Measurements from ENCODE around the gene PRKAR1B.

Gene PRKAR1B

DNA sequence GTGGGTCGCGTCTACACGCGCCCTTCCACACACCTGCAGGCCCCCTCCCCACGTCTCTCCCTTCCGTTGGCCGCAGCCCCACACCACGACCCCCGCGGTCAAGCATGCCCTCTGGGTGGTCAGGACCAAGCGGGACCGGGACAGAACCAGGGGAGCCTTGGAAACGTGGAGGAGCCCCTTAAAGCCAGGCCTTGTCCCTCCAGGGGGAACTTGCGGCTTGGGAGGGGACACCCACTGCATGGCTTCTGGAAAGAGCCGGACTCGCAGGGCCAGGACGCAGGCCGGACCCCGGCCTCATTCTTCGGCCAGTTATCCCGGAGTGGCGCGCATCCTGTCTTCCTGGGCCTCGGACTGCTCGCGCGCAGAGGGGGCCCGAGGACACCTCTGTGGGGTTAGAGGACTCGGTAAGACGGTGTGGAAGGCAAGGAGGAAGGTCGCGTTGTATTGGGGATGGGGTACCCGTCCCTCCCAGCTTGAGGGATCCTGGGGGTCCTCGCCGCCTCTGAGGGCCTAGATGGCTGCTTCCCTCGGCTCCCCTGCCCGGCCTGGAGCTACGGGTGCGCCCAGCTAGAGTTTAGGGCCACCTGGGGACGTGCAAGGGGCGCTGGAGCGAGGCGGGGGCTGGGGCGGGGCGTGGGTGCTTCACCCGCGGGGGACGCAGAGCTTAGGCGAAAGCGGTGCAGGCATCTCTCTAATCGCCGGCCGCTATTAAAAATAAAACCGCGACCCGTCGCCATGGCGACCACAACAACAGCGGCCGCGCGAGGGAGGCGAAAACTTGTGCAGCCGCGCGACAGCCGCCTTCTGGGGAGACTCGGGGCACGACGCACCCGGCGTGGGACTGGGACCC lies 205.6 kb downstream of the PRKAR1B start:
- TF ChIP-seq, protein P1, sequence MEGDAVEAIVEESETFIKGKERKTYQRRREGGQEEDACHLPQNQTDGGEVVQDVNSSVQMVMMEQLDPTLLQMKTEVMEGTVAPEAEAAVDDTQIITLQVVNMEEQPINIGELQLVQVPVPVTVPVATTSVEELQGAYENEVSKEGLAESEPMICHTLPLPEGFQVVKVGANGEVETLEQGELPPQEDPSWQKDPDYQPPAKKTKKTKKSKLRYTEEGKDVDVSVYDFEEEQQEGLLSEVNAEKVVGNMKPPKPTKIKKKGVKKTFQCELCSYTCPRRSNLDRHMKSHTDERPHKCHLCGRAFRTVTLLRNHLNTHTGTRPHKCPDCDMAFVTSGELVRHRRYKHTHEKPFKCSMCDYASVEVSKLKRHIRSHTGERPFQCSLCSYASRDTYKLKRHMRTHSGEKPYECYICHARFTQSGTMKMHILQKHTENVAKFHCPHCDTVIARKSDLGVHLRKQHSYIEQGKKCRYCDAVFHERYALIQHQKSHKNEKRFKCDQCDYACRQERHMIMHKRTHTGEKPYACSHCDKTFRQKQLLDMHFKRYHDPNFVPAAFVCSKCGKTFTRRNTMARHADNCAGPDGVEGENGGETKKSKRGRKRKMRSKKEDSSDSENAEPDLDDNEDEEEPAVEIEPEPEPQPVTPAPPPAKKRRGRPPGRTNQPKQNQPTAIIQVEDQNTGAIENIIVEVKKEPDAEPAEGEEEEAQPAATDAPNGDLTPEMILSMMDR (IDR thresholded peaks at IDR 0.05; ENCODE audit: low read depth, low read length) = no peak
- H3K4me3 ChIP-seq (replicated peaks in 1 of 2; ENCODE audit: low read depth in 2 of 2, low read length in 2 of 2) = peak overlapping the region; percentile 35
- peak; percentile 57 to 58 for DNase-seq (ENCODE audit: low read depth in 2 of 2)

GRCh38 chr7:520503-521161 lies 206.4 kb downstream of the PRKAR1B start:
- TF ChIP-seq, protein P1 (IDR thresholded peaks at IDR 0.05; ENCODE audit: low read depth, low read length) = no peak
- peak overlapping the region; percentile 27 to 67 for H3K4me3 ChIP-seq (replicated peaks in 1 of 2; ENCODE audit: low read depth in 2 of 2, low read length in 2 of 2)
- DNase-seq (ENCODE audit: low read depth in 2 of 2) = peak in 1 of 2 donors; percentile 34

DNA sequence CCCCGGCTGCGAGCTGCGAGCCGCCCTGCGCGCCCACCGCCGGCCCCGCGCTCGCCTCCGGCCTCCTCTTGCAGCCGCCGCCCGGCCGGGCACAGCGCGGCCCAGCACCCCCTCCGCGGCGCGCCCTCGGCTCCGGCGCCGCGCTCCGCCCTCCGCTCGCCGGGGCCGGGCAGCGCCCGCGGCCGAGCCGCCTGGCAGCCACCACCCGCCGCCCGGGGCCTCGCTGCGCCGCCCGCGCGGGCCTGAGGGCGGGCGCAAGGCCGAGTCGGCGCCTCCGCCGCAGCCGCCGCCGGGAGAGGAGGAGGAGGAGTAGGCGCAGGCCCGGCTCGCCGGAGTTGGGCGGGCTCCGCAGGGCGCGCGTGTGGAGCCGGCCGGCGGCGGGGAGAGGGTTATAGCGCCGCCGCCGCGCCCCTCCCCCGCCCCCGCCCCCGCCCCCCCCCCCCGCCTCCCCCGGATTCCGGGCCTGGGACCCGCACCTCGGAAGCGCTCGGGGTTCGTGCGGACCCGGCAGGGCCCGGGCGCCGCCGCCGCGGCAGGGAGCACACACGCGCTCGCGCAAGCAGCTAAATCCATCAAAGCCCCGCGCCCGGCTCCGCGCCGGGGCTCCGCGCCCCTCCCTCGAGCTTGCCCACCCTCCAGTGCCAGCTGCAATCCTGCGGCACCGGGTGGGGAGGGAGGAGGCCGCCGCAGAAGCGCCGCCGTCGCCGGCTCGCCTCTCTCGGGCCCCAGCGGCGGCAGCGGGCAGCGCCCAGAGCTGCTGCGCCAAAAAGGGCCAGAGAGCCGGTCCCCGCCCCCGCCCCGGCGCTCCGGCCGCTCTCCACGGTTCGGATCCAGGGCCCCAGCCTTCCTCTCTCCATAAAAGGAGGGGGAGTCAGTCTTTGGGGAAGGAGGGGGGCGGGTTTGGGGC lies 207.3 kb downstream of the PRKAR1B start, which contains the start of gene PDGFA:
PDGFA (minus strand) TSS at position 363 of the 907 bp plus-strand sequence. CDS start 845 bp downstream, outside the sequence.
- DNase-seq (ENCODE audit: low read depth in 2 of 2) = peak; percentile 63 to 75
- peak within 1 kb of the TSS; percentile 67 to 77 for H3K4me3 ChIP-seq (replicated peaks in 1 of 2; ENCODE audit: low read depth in 2 of 2, low read length in 2 of 2)
- TF ChIP-seq, protein P1 (IDR thresholded peaks at IDR 0.05; ENCODE audit: low read depth, low read length) = no peak

GRCh38 chr7:518630-519483 lies 208.2 kb downstream of the PRKAR1B start:
- peak overlapping the region; percentile 67 to 77 for H3K4me3 ChIP-seq (replicated peaks in 1 of 2; ENCODE audit: low read depth in 2 of 2, low read length in 2 of 2)
- TF ChIP-seq, protein P1 (IDR thresholded peaks at IDR 0.05; ENCODE audit: low read depth, low read length) = no peak
- DNase-seq (ENCODE audit: low read depth in 2 of 2) = peak; percentile 84 to 85

- peak; percentile 76 to 85 for DNase-seq (ENCODE audit: low read depth in 2 of 2)
- peak overlapping the region; percentile 67 to 77 for H3K4me3 ChIP-seq (replicated peaks in 1 of 2; ENCODE audit: low read depth in 2 of 2, low read length in 2 of 2)
- TF ChIP-seq, protein P1 (IDR thresholded peaks at IDR 0.05; ENCODE audit: low read depth, low read length) = no peak
Measured at GRCh38 chr7:517774-518629, 209.1 kb downstream of the PRKAR1B start.
